Endothelial cell of umbilical vein (primary cell): ENCODE measurements around the gene CMC1. TPM values are rescaled to one million over a fixed set of nuclear protein-coding genes. Genes with fewer than 3 reads are reported as not detected.

Experiments
- BruUV-seq: library from RNA; stranded (reverse); fragments of 400-500 nt; replicated peaks from 2 replicates; lab custom pipeline; 2021; lab: Mats Ljungman, UMichigan
- CTCF ChIA-PET: fragments of 300-600, 350-600 bp; sonication (Branson Sonifier 250); formaldehyde crosslinking; loops from one replicate; lab custom pipeline; 2021; ENCODE audit warnings: antibody characterized with exemption, inconsistent platforms; lab: Charles Lee
- POLR2A ChIA-PET: fragments of 300-600, 350-600 bp; sonication (Branson Sonifier 250); formaldehyde crosslinking; loops from one replicate; lab custom pipeline; 2021; ENCODE audit warnings: antibody characterized with exemption, inconsistent platforms; lab: Charles Lee
- DNase-seq: peaks from one replicate; pipeline ENCODE4 v3.0.0-alpha.2; 2011; ENCODE audit warnings: low read depth, low spot score
- FAIRE-seq: peaks from 2 replicates; lab custom pipeline; 2011; peaks lifted over from hg19 to GRCh38; lab: Jason Lieb, UNC
- H2AFZ ChIP-seq: 2 replicates; pipeline ENCODE4 v1.6.0; 2012; ENCODE audit warnings: low read depth, low read length, control low read depth, inconsistent platforms
- H3K27ac ChIP-seq: 2 replicates; pipeline ENCODE4 v1.5.1; 2011; ENCODE audit warnings: low read depth, mild to moderate bottlenecking, control low read depth, low read length, moderate library complexity; ENCODE audit not compliant: insufficient read depth
- H3K27me3 ChIP-seq, 2 experiments: 2 replicates each; pipeline versions ENCODE4 v1.6.0 to v1.6.1; 2011; ENCODE audit warnings: low read length in 2 of 2, mixed read lengths in 1 of 2; ENCODE audit not compliant: control insufficient read depth in 2 of 2, insufficient read depth in 2 of 2
- H3K36me3 ChIP-seq, 2 experiments: 2 replicates in 1 of 2; 3 replicates in 1 of 2; pipeline ENCODE4 v1.5.1; 2011; ENCODE audit warnings: low read length in 2 of 2, mild to moderate bottlenecking in 1 of 2, moderate library complexity in 1 of 2; ENCODE audit not compliant: control insufficient read depth in 2 of 2, insufficient read depth in 2 of 2; ENCODE audit errors: extremely low read depth in 1 of 2
- H3K4me1 ChIP-seq: 3 replicates; pipeline ENCODE4 v1.5.1; 2011; ENCODE audit warnings: mild to moderate bottlenecking, low read length; ENCODE audit not compliant: control insufficient read depth, insufficient read depth; ENCODE audit errors: extremely low read depth
- H3K4me2 ChIP-seq: 2 replicates; pipeline ENCODE4 v1.6.1; 2011; ENCODE audit warnings: low read length, control low read depth, mixed read lengths; ENCODE audit not compliant: insufficient read depth
- H3K4me3 ChIP-seq, 3 experiments: fragments of 200-600 bp in 1 of 3; sonication (generic), shearing (Covaris generic) in 1 of 3; replicated peaks in 1 of 3; 2 replicates each; pipeline ENCODE4 v1.5.1; 2011 to 2016; ENCODE audit warnings: control low read depth in 3 of 3, low read length in 3 of 3, mild to moderate bottlenecking in 2 of 3, inconsistent platforms in 1 of 3, low read depth in 1 of 3, moderate library complexity in 1 of 3; ENCODE audit not compliant: insufficient read depth in 1 of 3
- H3K79me2 ChIP-seq: 2 replicates; pipeline ENCODE4 v1.6.0; 2012; ENCODE audit warnings: low read length, inconsistent platforms; ENCODE audit not compliant: control insufficient read depth, insufficient read depth
- H3K9ac ChIP-seq: replicated peaks from 2 replicates; pipeline ENCODE3; 2011; ENCODE audit warnings: low read length, control low read depth; ENCODE audit not compliant: insufficient read depth; ENCODE audit errors: extremely low read depth
- H3K9me1 ChIP-seq: replicated peaks from 3 replicates; pipeline ENCODE4 v1.6.0; 2011; ENCODE audit warnings: mild to moderate bottlenecking, low read length; ENCODE audit not compliant: control insufficient read depth, insufficient read depth; ENCODE audit errors: extremely low read depth
- H3K9me3 ChIP-seq: replicated peaks from 2 replicates; pipeline ENCODE4 v1.5.1; 2012; ENCODE audit warnings: low read length, inconsistent platforms; ENCODE audit not compliant: control insufficient read depth, insufficient read depth
- H4K20me1 ChIP-seq: replicated peaks from 2 replicates; pipeline ENCODE3; 2011; ENCODE audit warnings: mild to moderate bottlenecking, low read length; ENCODE audit not compliant: control insufficient read depth, insufficient read depth; ENCODE audit errors: extremely low read depth
- EZH2 ChIP-seq: IDR thresholded peaks from 2 replicates; pipeline ENCODE4 v1.6.1; 2012; ENCODE audit warnings: borderline replicate concordance, low read depth, mild to moderate bottlenecking, moderate library complexity, low read length, inconsistent platforms; ENCODE audit not compliant: severe bottlenecking
- FOS ChIP-seq: IDR thresholded peaks from 2 replicates; pipeline ENCODE4 v1.6.1; 2011; ENCODE audit warnings: mild to moderate bottlenecking, low read length, moderate library complexity, borderline replicate concordance; ENCODE audit not compliant: insufficient read depth
- GATA2 ChIP-seq: IDR thresholded peaks from 2 replicates; pipeline ENCODE4 v1.7.0; 2011; ENCODE audit warnings: low read depth, mild to moderate bottlenecking, moderate library complexity, mixed read lengths, low read length; ENCODE audit not compliant: insufficient read length, insufficient read depth
- JUN ChIP-seq: IDR thresholded peaks from 2 replicates; pipeline ENCODE4 v1.6.1; 2011; ENCODE audit warnings: borderline replicate concordance, low read depth; ENCODE audit not compliant: insufficient read length, insufficient read depth
- MYC ChIP-seq: IDR thresholded peaks from one replicate; pipeline ENCODE4 v1.6.1; 2011; ENCODE audit warnings: mild to moderate bottlenecking, low read depth, low read length
- POLR2AphosphoS5 ChIP-seq: IDR thresholded peaks from 2 replicates; pipeline ENCODE4 v1.6.1; 2012; ENCODE audit warnings: low read depth, mild to moderate bottlenecking, control low read depth, low read length, moderate library complexity; ENCODE audit not compliant: insufficient read depth
- dilution Hi-C: fragments of 300-500 bp; cut with MboI; formaldehyde crosslinking; loops from one replicate; pipeline ENCODE4 v1.15.0; 2019; ENCODE audit warnings: low sequenced_read_pairs; ENCODE audit not compliant: extremely low pct_ligation_motif_present
- intact Hi-C: fragments of 100-400 bp; cut with micrococcal nuclease; formaldehyde crosslinking; loops from one replicate; pipeline ENCODE4 v1.10.0; 2022
- polyA plus RNA-seq, 4 experiments: library from polyadenylated mRNA; depleted of rRNA in 3 of 4; stranded (reverse) in 3 of 4; unstranded in 1 of 4; fragments of >200 nt; gene quantifications; 2 replicates each; pipeline versions ENCODE4 v1.2.1 to v1.2.3, GENCODE V29; 2011 to 2012; ENCODE audit warnings: missing spikeins in 1 of 4
- total RNA-seq: library from RNA; stranded (reverse); gene quantifications from 2 replicates; pipeline ENCODE4 v1.2.3, GENCODE V29; 2021
- TF ChIP-seq, protein P1 (sequence below): IDR thresholded peaks from 2 replicates; pipeline ENCODE4 v1.6.1; 2011; ENCODE audit not compliant: insufficient read depth, insufficient read length

CMC1 gene
- total and polyA plus RNA-seq, 2 donors (not counting 3 experiments of a cell fraction or from before 2014, with no cell fraction given), result 13.1 to 18.6 TPM

DNA sequence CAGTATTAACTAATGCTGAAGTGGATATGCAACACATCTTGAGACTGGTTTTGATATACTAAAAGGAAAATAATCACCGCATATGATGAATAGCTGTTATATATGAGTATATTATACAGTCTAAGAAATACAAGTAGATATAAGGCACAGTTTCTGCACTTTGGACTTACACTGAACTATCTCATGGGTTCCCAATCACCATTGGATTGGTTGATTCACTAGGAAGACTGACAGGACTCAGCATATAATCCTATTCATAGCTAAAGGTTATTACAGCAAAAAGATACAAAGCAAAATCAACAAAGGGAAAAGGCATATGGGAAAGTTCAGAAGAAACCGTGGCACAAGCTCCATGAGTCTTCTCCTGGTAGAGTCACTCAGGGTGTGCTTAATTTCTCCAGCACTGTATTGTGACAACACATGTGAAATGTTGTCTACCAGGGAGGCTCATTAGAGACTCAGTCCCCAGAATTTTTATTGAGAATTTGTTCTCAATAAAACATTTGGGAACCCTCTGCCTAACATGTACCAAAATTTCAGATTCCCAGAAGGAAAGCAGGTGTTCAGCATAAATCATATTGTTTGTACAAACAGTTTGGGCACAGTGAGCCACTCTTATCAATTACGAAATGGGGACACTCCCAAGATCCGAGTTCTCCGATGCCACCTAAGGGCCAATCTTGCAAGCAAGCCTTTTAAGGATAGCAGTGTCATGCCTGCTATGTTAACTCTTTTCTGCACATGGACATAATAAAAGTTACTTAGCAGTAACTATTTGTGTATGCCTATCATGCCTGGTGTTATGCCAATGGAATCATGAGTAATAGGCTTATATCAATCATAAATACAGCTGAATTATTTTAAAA, 26.8 kb downstream of the CMC1 start:
- intact Hi-C loops, result no loop called here
- Histone ChIP-seq H3K27me3 (no peaks in the 10 kb centered on the region), H3K79me2 (no peaks in the 10 kb centered on the region), H4K20me1 (no peaks in the 10 kb centered on the region), H3K27ac (no peak overlapping the region), H3K4me1 (no peaks in the 10 kb centered on the region), H3K9me1 (no peaks in the 10 kb centered on the region), H3K4me2 (no peak overlapping the region), H3K4me3 (no peak overlapping the region), H2AFZ (no peak overlapping the region), H3K9ac (no peak overlapping the region), H3K9me3 (no peaks in the 10 kb centered on the region), H3K36me3 (no peaks in the 10 kb centered on the region)
- FAIRE-seq, result no peak
- CTCF ChIA-PET, result interaction anchor here (0.5 to 1.9 kb wide), 5 partner anchors 10 to 61 kb away, joined by 3 to 6 read pairs (median 3); no protein-coding TSS in a partner anchor
- DNase-seq, result no peak
- TF ChIP-seq GATA2, result no peak
- TF ChIP-seq, protein P1, sequence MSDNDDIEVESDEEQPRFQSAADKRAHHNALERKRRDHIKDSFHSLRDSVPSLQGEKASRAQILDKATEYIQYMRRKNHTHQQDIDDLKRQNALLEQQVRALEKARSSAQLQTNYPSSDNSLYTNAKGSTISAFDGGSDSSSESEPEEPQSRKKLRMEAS, result no peak
- no peak for TF ChIP-seq FOS
- TF ChIP-seq POLR2AphosphoS5, result no peak
- no peak for TF ChIP-seq EZH2
- TF ChIP-seq MYC, result no peak
- TF ChIP-seq JUN, result no peak
- no TSS peak for BruUV-seq
- POLR2A ChIA-PET, result no interaction called here
- dilution Hi-C loops, result no loop called here
